G401.6 (cell line): ENCODE data around the gene RIF1.

Source experiments
- FAIRE-seq: peaks from 2 replicates; lab custom pipeline; 2012; peaks lifted over from hg19 to GRCh38; lab: Jason Lieb, UNC

Gene RIF1

GRCh38 chr2:151520976-151521375 lies 111.3 kb downstream of the RIF1 start:
- FAIRE-seq = no peak

DNA sequence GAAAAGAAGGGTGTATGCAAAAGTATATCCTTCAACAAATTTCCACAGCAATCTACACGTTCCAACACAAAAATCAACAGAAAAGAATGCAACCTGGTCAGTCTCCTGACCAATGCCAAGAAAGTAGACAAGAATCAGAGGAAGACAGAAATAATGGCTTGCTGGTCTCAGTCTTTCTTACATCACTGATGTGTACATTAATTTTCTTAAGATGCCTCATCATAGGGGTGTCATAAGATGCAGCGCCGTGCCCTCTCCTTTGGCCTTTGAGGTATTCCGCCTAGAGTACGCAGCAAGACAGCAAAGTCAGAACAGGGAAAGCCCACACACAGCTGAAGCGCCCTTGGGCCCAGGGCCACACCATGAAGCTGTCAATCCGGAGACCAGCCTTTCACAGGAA lies 112.9 kb downstream of the RIF1 start:
- FAIRE-seq = no peak

- no peak for FAIRE-seq
Observed at GRCh38 chr2:151523850-151524249, 114.1 kb downstream of the RIF1 start.

GRCh38 chr2:151525821-151526373 lies 116.2 kb downstream of the RIF1 start:
- no peak for FAIRE-seq

GRCh38 chr2:151526572-151527090 lies 116.9 kb downstream of the RIF1 start:
- FAIRE-seq = no peak
